Measurements from ENCODE around the gene SUGCT.
"Not testable (repeated sequence)": the region's sequence is repeated elsewhere in the genome, so short reads cannot be mapped to it uniquely, and the experiment has no call there.

Gene SUGCT

GRCh38 chr7:40205992-40206391 lies 71.2 kb downstream of the SUGCT start:
- DNase-seq, result no peak

- no peak for DNase-seq
These were observed 76.6 kb downstream of the SUGCT start for GRCh38 chr7:40211276-40212003.

- DNase-seq, result no peak
These were observed 78.5 kb downstream of the SUGCT start for GRCh38 chr7:40213291-40213690.

GRCh38 chr7:40213856-40214255 lies 79.1 kb downstream of the SUGCT start:
- DNase-seq, result no peak

GRCh38 chr7:40218612-40219011 lies 83.8 kb downstream of the SUGCT start:
- not testable (repeated sequence) for DNase-seq

GRCh38 chr7:40219917-40220316 lies 85.1 kb downstream of the SUGCT start:
- no peak for DNase-seq

- no peak for DNase-seq
These were observed 85.7 kb downstream of the SUGCT start for GRCh38 chr7:40220421-40220911.

- no peak for DNase-seq
These were observed 87.0 kb downstream of the SUGCT start for GRCh38 chr7:40221836-40222235.

GRCh38 chr7:40223451-40224127 lies 88.8 kb downstream of the SUGCT start:
- DNase-seq, result no peak

- DNase-seq, result no peak
These were observed 95.3 kb downstream of the SUGCT start for GRCh38 chr7:40230101-40230500.

- no peak for DNase-seq
These were observed 97.0 kb downstream of the SUGCT start for GRCh38 chr7:40231796-40232195.

GRCh38 chr7:40232242-40232893 lies 97.6 kb downstream of the SUGCT start:
- peak; percentile 7 for DNase-seq

- DNase-seq, result no peak
These were observed 99.2 kb downstream of the SUGCT start for GRCh38 chr7:40234046-40234445.

GRCh38 chr7:40234666-40235065 lies 99.9 kb downstream of the SUGCT start:
- DNase-seq, result no peak

- no peak for DNase-seq
These were observed 102.9 kb downstream of the SUGCT start for GRCh38 chr7:40237731-40238130.

- no peak for DNase-seq
These were observed 105.0 kb downstream of the SUGCT start for GRCh38 chr7:40239755-40240303.

- no peak for DNase-seq
These were observed 108.3 kb downstream of the SUGCT start for GRCh38 chr7:40243076-40243475.

GRCh38 chr7:40244226-40244625 lies 109.4 kb downstream of the SUGCT start:
- DNase-seq, result no peak

GRCh38 chr7:40248681-40249080 lies 113.9 kb downstream of the SUGCT start:
- DNase-seq, result no peak

- DNase-seq, result not testable (repeated sequence)
These were observed 118.6 kb downstream of the SUGCT start for GRCh38 chr7:40253444-40253843.

- no peak for DNase-seq
These were observed 129.1 kb downstream of the SUGCT start for GRCh38 chr7:40263752-40264390.

GRCh38 chr7:40267583-40267982 lies 132.8 kb downstream of the SUGCT start:
- DNase-seq, result no peak

- DNase-seq, result not testable (repeated sequence)
These were observed 134.0 kb downstream of the SUGCT start for GRCh38 chr7:40268810-40269209.

All from NCI-H146 (cell line).